Measurements from ENCODE around the gene ARL14EP. TPM values are rescaled to one million over a fixed set of nuclear protein-coding genes. Genes with fewer than 3 reads are reported as not detected.

ARL14EP gene
- total and polyA plus RNA-seq, 5 experiments from 2014 or later, result 65.8 to 78.6 (median 71.2) TPM

DNA sequence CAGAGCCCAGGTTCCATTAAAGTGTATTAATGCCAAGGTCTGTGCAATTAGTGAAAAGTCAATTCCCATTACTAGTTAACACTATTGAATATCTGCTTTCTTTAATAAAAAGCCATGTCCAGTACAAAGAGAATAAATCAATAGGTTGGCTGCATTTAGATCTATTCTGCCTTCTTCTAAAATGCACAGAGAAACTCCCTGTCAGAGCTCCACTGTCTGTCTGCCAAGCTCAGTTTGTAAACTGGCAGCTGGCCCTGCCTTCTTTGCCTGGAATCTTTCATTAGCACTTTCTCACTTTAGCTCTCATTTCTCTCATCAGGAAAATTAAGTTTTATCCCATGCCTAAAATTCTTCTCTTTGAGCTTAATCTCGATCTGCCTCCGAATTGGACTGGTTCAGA lies 35.6 kb downstream of the ARL14EP start:
- no peaks in the 10 kb centered on the region for H3K4me1 Mint-ChIP-seq
- peaks cover 0 to 8% (median 3%) of the 10 kb centered on the region in 5 donors for H3K27me3 Mint-ChIP-seq
- DNase-seq (no peak), ATAC-seq (no peak)
- H3K27ac Mint-ChIP-seq, result no peak overlapping the region
- no peaks in the 10 kb centered on the region for H3K9me3 Mint-ChIP-seq
- POLR2A ChIA-PET, result no interaction called here
- peaks cover 0 to 5% (median 2%) of the 10 kb centered on the region in 3 donors for H3K36me3 Mint-ChIP-seq
- no peak overlapping the region for H3K4me3 Mint-ChIP-seq

DNA sequence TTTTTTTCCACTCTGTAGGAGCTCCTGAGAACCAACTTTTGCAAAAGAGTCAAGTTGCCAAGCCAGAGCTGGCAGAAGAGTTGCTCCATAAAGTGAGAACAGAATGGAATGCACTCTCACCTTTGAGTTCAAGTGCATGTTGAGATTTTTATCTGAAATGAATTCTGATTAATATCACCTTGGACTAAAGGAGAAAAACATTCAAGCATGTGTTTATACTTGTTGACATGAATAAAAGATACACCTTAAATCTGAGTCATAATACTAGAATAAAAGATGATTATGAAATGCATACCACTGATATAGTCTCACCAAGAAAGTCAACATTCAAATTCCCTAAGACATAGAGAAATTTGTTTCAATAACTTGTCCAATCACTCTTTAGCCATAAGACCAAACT lies 37.8 kb downstream of the ARL14EP start:
- no peak for DNase-seq
- Mint-ChIP-seq H3K4me3 (no peak overlapping the region), H3K4me1 (no peaks in the 10 kb centered on the region), H3K9me3 (no peaks in the 10 kb centered on the region), H3K27me3 (peaks cover 0 to 12% (median 3%) of the 10 kb centered on the region in 5 donors), H3K36me3 (peaks cover 0 to 2% (median 0%) of the 10 kb centered on the region in 3 donors), H3K27ac (no peak overlapping the region)
- POLR2A ChIA-PET, result no interaction called here
- ATAC-seq, result no peak

DNA sequence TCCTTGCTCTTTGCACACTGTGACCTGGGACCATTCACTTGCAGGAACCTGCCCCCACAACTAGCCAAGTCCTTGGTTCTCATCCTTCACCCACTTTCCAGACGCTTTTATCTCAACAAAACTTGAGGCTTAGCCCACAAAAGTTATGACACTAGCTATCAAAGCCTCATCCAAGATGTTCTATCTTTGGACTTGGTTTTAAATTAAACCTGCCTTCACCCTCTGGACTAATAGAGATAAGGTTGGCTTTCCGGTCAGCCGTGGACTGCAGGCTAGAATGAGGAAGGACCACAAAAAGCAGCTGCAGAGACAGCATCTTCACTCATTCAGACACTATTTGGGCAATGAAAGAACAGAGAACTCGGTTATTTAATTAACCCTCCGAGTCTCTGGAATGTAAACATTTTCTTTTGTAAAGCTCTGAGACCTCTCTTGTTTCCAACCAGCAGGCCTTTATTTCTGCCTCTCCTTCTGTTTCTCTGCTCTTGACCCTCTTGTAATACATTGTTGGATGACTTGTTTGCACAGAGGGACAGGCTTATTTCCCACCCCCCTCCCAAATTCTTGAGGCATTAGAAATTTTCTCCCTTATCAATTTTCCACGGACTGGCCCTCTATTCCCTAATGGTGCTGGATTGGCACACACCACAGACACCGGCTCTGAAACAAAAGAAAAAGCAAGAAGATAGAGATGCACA lies 41.4 kb downstream of the ARL14EP start:
- H3K4me3 Mint-ChIP-seq, result no peak overlapping the region
- peaks cover 0 to 4% (median 0%) of the 10 kb centered on the region in 5 donors for H3K27me3 Mint-ChIP-seq
- H3K27ac Mint-ChIP-seq, result no peak overlapping the region
- POLR2A ChIA-PET, result no interaction called here
- H3K36me3 Mint-ChIP-seq, result no peaks in the 10 kb centered on the region
- H3K9me3 Mint-ChIP-seq, result peaks cover 0 to 1% (median 0%) of the 10 kb centered on the region in 9 donors
- DNase-seq (no peak), ATAC-seq (no peak)
- H3K4me1 Mint-ChIP-seq, result no peaks in the 10 kb centered on the region

DNA sequence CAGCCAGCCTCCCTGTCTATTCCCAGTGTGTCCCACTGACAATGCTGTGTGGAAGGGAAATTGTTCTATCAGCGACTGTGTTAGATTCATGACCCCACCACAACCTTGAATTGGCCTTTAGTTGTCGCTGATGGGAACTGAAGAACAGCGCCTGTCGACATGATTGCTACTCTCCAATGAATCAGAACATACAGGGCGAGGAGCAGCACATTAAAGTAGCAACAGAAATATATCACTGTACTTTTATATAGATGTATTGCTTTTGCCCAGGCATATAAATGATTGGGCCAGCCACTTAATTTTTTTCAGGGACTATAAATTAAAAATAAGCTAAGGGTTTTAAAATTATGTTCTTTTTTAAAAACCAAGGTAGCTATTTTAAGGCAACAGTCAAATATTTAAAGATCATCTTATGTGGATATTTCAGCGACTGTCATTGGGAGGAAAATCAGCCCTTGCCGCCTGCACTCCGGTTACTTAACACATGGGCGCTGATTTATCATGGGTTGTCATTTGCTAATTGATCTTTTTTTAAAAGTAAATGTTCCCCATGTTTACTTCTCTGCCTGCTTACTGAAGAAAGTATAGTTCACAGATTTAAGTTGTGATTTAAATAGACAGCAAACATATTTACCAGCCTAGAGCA lies 42.1 kb downstream of the ARL14EP start:
- H3K4me3 Mint-ChIP-seq, result no peak overlapping the region
- H3K36me3 Mint-ChIP-seq, result no peaks in the 10 kb centered on the region
- H3K27ac Mint-ChIP-seq, result no peak overlapping the region
- POLR2A ChIA-PET, result no interaction called here
- peaks cover 0 to 4% (median under 1%) of the 10 kb centered on the region in 5 donors for H3K27me3 Mint-ChIP-seq
- ATAC-seq (no peak), DNase-seq (no peak)
- peaks cover 0 to 5% (median 0%) of the 10 kb centered on the region in 9 donors for H3K9me3 Mint-ChIP-seq
- no peaks in the 10 kb centered on the region for H3K4me1 Mint-ChIP-seq

DNA sequence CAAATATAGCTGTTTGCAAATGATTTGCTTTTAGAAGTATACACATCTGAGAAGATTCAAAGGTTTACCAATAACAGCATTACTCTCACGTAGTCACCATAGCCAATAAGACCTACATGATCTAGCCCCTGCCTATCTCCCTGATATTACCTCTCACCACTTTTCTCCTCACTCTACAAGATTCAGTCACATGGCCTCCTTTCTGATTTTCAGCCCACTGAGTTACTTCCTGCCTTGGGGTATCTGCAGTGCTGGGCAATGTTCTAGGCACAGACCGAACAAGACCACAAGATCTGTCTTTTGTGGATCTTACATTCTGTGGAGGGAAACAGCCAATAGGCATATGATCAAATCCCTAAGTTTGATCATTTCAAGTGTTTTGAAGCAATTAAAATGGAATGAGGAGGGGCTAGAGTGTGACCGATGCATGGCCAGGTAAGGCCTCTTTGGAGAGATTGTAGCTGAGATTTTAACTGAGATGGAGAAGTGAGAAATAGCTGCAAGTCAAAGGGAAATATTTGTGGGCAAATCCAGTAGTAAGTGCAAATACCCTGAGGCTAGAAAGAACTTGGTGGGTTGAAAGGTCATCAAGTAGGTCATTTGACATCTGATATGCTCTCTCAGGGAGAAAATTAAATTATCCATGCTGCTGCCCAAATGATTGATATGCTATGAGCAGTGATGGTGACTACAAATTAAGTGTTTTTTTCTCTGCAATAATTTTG lies 43.1 kb downstream of the ARL14EP start:
- H3K27ac Mint-ChIP-seq, result no peak overlapping the region
- no peaks in the 10 kb centered on the region for H3K36me3 Mint-ChIP-seq
- peaks cover 0 to 5% (median 0%) of the 10 kb centered on the region in 9 donors for H3K9me3 Mint-ChIP-seq
- H3K4me1 Mint-ChIP-seq, result no peaks in the 10 kb centered on the region
- peaks cover 0 to 4% (median 3%) of the 10 kb centered on the region in 5 donors for H3K27me3 Mint-ChIP-seq
- POLR2A ChIA-PET, result no interaction called here
- DNase-seq, result no peak
- H3K4me3 Mint-ChIP-seq, result no peak overlapping the region
- no peak for ATAC-seq

DNA sequence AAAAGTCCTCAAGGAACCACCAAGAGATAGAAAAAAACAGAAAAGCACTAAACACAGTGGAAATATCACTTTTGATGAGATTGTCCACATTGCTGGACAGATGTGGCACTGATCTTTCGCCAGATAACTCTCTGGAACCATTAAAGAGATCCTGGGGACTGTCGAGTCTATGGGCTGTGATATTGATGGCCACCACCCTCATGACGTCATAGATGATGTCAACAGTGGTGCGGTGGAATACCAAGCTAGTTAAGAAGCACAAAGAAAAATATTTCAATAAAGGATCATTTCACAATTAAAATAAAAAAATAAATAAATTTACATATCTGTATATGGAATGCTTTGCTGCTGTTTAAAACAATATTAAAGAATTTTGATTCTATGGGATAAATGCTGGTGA lies 45.5 kb downstream of the ARL14EP start:
- Mint-ChIP-seq H3K36me3 (no peaks in the 10 kb centered on the region), H3K4me3 (no peak overlapping the region), H3K9me3 (peaks cover 0 to 5% (median 0%) of the 10 kb centered on the region in 9 donors), H3K27me3 (peaks cover 0 to 6% (median 3%) of the 10 kb centered on the region in 5 donors), H3K27ac (no peak overlapping the region), H3K4me1 (no peaks in the 10 kb centered on the region)
- POLR2A ChIA-PET, result no interaction called here
- ATAC-seq (no peak), DNase-seq (no peak)

DNA sequence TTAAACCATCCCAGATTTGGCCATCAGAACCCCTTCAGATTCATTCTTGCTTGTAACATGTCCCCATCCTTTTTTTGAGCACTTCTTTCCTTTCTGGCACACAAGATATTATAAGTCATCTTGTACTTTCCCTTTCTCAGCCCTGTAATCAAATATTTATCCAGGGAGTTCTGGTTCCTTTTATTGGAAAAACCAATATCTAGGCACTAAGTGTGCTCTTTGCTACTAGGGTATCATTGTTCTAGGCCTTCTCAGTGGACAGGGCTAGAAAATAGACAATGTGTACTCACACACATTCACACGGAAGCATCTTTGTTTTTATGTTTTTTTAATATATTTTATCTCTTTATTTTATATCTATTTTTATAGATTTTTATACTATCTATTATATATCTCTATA lies 47.3 kb downstream of the ARL14EP start:
- POLR2A ChIA-PET, result no interaction called here
- no peak for ATAC-seq

DNA sequence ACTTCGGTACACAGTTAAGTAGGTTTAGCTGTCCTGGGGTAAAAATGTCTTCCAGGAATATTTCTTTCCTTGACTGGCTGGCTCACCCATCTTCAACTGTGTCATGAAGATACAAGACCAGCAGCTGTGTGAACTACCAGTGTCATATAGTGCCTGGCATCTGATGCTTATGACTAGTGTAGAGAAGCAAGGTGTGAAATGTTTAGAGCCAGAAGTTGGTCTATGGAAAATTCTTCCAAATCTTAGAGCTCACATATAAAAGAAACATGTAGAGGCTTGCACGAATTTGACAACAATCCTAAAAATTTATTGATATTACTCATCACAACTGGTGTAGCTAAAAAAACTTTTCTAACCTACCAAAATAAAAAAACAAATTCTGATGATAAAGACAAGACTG lies 54.4 kb downstream of the ARL14EP start:
- ATAC-seq, result no peak
- H3K27ac Mint-ChIP-seq, result no peak overlapping the region
- POLR2A ChIA-PET, result no interaction called here
- no peak overlapping the region for H3K4me3 Mint-ChIP-seq
- DNase-seq, result no peak
- H3K9me3 Mint-ChIP-seq, result no peaks in the 10 kb centered on the region
- H3K36me3 Mint-ChIP-seq, result no peaks in the 10 kb centered on the region
- peaks cover 0 to 7% (median 6%) of the 10 kb centered on the region in 5 donors for H3K27me3 Mint-ChIP-seq
- no peaks in the 10 kb centered on the region for H3K4me1 Mint-ChIP-seq

More for the DNA sequence above, 47.3 kb downstream of the ARL14EP start:
- H3K36me3 Mint-ChIP-seq, result no peaks in the 10 kb centered on the region
- peaks cover 0 to 6% (median 0%) of the 10 kb centered on the region in 5 donors for H3K27me3 Mint-ChIP-seq
- no peak for DNase-seq
- peaks cover 0 to 5% (median 0%) of the 10 kb centered on the region in 9 donors for H3K9me3 Mint-ChIP-seq
- no peak overlapping the region for H3K4me3 Mint-ChIP-seq
- H3K27ac Mint-ChIP-seq, result peak overlapping the region in 1 of 10 donors; percentile 2
- no peaks in the 10 kb centered on the region for H3K4me1 Mint-ChIP-seq

DNA sequence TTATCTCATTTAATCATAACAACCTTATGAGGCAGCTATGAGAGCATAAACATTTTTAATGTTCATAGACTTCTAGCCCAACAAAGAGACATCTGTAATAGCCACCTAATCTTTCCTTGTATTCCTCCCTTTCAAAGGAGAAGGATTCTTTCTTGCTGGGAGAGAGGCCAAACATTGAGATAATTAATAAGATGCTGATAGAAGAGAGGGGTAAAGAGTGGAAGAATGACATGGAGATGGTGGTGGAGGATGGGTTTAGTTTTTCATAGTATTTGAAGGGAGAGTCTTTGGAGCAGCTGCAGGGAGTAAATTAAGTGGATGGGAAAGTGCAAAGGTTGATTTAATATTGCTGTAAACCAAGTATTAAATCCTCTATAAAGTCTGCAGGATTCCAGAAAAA lies 57.9 kb downstream of the ARL14EP start:
- Mint-ChIP-seq H3K9me3 (peaks cover 0 to under 1% (median 0%) of the 10 kb centered on the region in 9 donors), H3K27ac (no peak overlapping the region), H3K36me3 (no peaks in the 10 kb centered on the region), H3K27me3 (peaks cover 0 to 7% (median 3%) of the 10 kb centered on the region in 5 donors), H3K4me1 (no peaks in the 10 kb centered on the region), H3K4me3 (no peak overlapping the region)
- POLR2A ChIA-PET, result no interaction called here
- DNase-seq, result no peak
- ATAC-seq, result no peak

DNA sequence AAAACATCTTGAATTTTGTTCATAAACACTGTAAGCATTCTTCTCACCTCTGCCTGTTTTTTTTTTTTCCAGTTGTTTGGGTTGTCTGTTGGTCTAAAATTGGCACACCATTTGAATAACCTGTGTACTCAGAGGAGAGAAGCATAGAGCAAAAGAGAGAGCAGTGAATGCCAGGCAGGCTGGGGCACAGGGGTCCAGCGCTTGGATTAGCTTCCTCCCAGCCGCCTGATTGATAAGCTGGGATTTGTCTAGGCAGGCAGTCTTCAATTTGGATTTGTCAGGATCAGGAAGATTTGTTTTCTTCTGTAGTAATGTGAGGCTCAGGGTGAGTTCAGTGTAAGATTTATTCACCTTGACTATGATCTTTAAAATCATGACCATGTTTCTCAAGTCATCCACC lies 59.0 kb downstream of the ARL14EP start:
- Mint-ChIP-seq H3K9me3 (peaks cover 0 to 2% (median 0%) of the 10 kb centered on the region in 9 donors), H3K27ac (no peak overlapping the region), H3K4me1 (no peaks in the 10 kb centered on the region), H3K27me3 (peaks cover 0 to 7% (median 3%) of the 10 kb centered on the region in 5 donors), H3K36me3 (no peaks in the 10 kb centered on the region), H3K4me3 (no peak overlapping the region)
- ATAC-seq (no peak), DNase-seq (no peak)
- POLR2A ChIA-PET, result no interaction called here

Other genes with a start within 250 kb of the ARL14EP start
- gene FSHB, start 92.1 kb upstream of the ARL14EP start, total RNA-seq, result not detected
- not detected for gene FSHB, start 92.1 kb upstream of the ARL14EP start, polyA plus RNA-seq